ENCODE measurements around the gene VPS52.
"Not testable (repeated sequence)": the region's sequence is repeated elsewhere in the genome, so short reads cannot be mapped to it uniquely, and the experiment has no call there.

VPS52 gene

DNA sequence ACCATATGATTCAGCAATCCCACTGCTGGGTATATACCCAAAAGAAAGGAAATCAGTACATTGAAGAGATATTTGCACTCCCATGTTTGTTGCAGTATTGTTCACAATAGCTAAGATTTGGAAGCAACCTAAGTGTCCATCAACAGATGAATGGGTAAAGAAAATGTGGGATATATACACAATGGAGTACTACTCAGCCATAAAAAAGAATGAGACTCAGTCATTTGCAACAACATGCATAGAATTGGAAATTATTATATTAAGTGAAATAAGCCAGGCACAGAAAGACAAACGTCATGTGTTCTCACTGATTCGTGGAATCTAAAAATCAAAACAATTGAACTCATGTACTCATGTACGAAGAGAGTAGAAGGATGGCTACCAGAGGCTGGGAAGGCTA lies 9.2 kb downstream of the VPS52 start:
- H3K27me3 Mint-ChIP-seq; intact Hi-C loops (cut with micrococcal nuclease); H3K9me3 Mint-ChIP-seq; H3K4me3 Mint-ChIP-seq; H3K27ac Mint-ChIP-seq: not testable (repeated sequence)
- H3K36me3 Mint-ChIP-seq (ENCODE audit: low read depth) = peaks cover 97% of the 10 kb centered on the region
- peaks cover 19% of the 10 kb centered on the region for H3K4me1 Mint-ChIP-seq (ENCODE audit: low read depth)

DNA sequence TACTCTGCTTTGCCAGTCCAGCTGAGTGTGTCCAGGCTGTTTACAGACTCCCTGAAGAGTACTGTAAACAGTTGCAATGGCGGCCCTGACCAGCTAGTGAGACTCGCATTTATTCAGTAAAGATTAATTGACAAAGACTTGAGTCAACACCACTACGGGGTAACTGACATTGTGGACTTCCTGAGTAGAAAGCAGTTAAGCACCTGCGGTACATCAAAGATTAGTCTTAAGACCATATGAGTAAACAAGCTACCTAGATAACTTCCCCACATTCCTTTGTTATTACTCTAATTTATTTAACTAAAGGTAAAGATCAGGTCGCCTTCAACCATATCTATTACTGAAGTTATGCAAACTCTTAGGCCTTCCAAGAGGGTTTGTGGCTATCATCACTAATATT lies 12.6 kb downstream of the VPS52 start:
- H3K4me1 Mint-ChIP-seq (ENCODE audit: low read depth) = peaks cover 3% of the 10 kb centered on the region
- no peaks in the 10 kb centered on the region for H3K9me3 Mint-ChIP-seq
- H3K36me3 Mint-ChIP-seq (ENCODE audit: low read depth) = peaks cover 75% of the 10 kb centered on the region
- no peak overlapping the region for H3K27ac Mint-ChIP-seq
- no peak overlapping the region for H3K4me3 Mint-ChIP-seq
- no peaks in the 10 kb centered on the region for H3K27me3 Mint-ChIP-seq
- intact Hi-C loops (cut with micrococcal nuclease) = no loop called here

DNA sequence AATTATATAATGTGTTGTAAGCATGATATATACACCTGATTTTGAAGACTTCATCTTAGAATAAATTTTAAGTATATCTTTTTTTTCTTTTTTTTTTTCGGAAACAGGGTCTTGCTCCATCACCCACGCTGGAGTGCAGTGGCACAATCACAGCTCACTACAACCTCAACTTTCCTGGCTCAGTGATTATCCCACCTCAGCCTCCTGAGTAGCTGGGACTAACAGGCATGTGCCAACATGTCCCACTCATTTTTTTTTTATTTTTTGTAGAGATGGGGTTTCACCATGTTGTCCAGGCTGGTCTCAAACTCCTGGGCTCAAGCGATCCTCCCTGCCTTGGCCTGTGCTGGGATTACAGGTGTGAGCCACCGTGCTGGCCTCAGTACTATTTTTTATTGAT lies 17.1 kb downstream of the VPS52 start:
- Mint-ChIP-seq H3K27ac (no peak overlapping the region), H3K4me3 (no peak overlapping the region), H3K27me3 (no peaks in the 10 kb centered on the region), H3K36me3 (ENCODE audit: low read depth) (peaks cover 55% of the 10 kb centered on the region), H3K4me1 (ENCODE audit: low read depth) (peaks cover 35% of the 10 kb centered on the region), H3K9me3 (no peaks in the 10 kb centered on the region)
- intact Hi-C loops (cut with micrococcal nuclease) = no loop called here

DNA sequence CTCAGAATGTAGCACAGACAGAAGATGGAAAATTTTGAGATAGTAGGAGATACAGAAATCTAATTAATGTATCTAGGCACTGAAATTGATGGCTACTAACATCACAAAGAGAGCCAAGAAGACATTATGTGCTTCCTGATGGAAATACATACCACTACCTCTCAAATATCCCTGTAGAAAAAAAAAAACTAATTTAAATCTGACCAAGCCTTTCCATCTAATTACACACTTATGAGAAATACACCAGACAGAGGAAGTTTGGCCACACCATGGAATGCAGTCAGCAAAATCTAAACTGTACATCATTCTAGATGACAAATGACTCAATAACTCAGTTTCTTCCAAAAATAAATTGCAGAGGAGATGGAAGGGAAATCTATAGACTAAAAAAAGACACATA lies 18.9 kb downstream of the VPS52 start:
- intact Hi-C loops (cut with micrococcal nuclease) = no loop called here

DNA sequence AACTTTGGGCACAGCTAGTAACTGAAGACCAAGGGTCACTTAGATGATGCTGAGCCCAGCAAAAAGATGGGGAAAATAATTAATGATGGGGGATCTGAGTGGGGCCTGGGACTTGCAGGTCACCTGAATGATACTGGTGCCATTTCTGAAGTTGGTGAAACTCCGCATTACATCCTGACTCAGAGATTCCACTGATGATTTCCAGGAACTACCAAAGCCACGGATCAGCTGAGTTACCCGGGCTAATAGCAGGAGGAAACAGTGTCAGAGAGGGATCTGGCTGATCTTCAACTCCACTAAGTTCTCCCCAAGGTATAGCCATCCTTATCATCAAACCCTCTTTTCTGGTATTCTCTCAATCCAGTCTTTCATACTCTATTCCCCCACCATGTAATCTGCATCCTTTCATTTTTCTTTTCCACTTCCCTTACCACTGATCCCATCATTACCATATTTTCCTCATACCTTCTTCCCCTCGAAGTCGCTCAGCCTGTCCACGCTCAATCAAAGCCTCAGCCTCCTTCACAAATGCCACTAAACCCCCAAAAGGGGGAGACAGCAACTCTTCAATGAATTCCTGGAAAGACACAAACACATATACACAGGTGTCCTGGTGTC lies 20.2 kb downstream of the VPS52 start:
- intact Hi-C loops (cut with micrococcal nuclease) = no loop called here
- peak overlapping the region; percentile 1 for H3K27ac Mint-ChIP-seq
- H3K4me3 Mint-ChIP-seq = no peak overlapping the region

More for the DNA sequence above, 18.9 kb downstream of the VPS52 start:
- Mint-ChIP-seq H3K9me3 (no peaks in the 10 kb centered on the region), H3K27ac (peak overlapping the region; percentile 47), H3K4me3 (no peak overlapping the region), H3K4me1 (ENCODE audit: low read depth) (peaks cover 49% of the 10 kb centered on the region), H3K27me3 (no peaks in the 10 kb centered on the region), H3K36me3 (ENCODE audit: low read depth) (peaks cover 41% of the 10 kb centered on the region)

DNA sequence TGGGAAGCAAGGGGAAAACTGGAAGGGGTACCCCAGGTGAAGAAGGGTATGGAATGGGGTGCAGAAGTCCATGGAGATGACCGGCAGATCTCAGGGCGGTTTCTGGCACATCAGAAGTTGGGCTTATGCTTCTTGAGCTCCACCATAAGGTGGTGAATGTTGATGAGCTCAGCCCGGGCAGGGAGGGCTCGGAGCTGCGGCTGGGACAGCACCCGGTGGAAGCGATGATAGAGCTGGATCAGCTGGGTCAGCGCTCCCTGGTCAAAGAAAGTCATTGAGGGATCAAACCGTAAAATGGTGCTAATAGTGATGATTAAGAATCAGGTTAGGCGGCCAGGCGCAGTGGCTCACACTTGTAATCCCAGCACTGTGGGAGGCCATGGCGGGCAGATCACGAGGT lies 20.9 kb downstream of the VPS52 start:
- Mint-ChIP-seq H3K36me3 (ENCODE audit: low read depth) (peaks cover 32% of the 10 kb centered on the region), H3K27me3 (peaks cover 6% of the 10 kb centered on the region), H3K9me3 (no peaks in the 10 kb centered on the region), H3K4me3 (peak overlapping the region; percentile 82), H3K4me1 (ENCODE audit: low read depth) (peaks cover 49% of the 10 kb centered on the region), H3K27ac (peak overlapping the region; percentile 92)
- intact Hi-C loops (cut with micrococcal nuclease) = no loop called here

More for the DNA sequence above, 20.2 kb downstream of the VPS52 start:
- peaks cover 49% of the 10 kb centered on the region for H3K4me1 Mint-ChIP-seq (ENCODE audit: low read depth)
- H3K27me3 Mint-ChIP-seq = peaks cover 3% of the 10 kb centered on the region
- peaks cover 35% of the 10 kb centered on the region for H3K36me3 Mint-ChIP-seq (ENCODE audit: low read depth)
- H3K9me3 Mint-ChIP-seq = no peaks in the 10 kb centered on the region

DNA sequence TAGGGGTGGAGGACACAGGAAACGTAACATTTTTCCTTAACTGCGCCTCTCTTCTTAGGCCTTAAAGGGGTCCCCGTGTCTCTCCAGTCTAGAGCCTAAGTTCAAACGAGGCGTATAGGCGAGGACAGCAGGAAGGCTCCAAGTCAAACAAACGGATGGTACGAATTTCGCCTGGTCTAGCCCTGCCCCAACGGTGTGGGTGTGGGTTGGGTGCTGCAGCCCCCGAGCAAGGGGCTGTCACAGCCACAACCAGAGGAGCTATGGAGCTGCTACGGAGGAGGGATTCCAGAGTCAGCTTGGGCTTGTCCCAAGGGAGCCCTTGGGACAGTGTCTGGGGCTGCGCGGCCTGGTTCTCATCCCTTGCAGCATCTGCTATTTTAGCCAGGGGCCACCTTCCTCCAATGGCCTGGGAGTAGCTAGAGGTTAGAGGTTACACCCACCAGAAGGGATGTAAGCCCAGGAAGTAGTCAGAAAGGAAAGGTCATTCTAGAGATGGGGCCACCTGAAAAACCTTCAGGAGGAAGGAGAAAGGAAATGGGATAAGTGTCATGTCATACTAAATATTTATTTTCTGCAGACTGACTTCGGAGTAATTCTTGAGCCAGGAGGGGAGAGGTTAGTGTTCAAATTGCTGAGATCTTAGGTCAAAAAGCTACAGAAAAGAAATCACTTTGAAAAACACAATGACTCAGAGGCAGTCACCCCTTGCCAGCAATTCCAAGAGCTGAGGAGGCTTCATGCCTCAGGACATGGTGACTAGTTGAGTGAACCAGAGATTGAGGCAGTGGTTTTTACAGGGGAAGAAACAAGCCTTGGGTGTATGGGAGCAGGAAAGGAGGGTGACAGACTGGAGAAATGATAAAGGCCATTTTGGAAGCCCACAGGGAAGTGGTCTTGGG lies 21.7 kb downstream of the VPS52 start:
- intact Hi-C loops (cut with micrococcal nuclease) = loop anchor here (1.0 to 2.0 kb wide), 5 partner anchors 49 to 235 kb away; partner anchors contain the start of genes RGL2, RXRB and SLC39A7
- Mint-ChIP-seq H3K4me1 (ENCODE audit: low read depth) (peaks cover 49% of the 10 kb centered on the region), H3K4me3 (peak overlapping the region; percentile 82), H3K36me3 (ENCODE audit: low read depth) (peaks cover 26% of the 10 kb centered on the region), H3K27ac (peak overlapping the region; percentile 92), H3K9me3 (no peaks in the 10 kb centered on the region), H3K27me3 (peaks cover 6% of the 10 kb centered on the region)

DNA sequence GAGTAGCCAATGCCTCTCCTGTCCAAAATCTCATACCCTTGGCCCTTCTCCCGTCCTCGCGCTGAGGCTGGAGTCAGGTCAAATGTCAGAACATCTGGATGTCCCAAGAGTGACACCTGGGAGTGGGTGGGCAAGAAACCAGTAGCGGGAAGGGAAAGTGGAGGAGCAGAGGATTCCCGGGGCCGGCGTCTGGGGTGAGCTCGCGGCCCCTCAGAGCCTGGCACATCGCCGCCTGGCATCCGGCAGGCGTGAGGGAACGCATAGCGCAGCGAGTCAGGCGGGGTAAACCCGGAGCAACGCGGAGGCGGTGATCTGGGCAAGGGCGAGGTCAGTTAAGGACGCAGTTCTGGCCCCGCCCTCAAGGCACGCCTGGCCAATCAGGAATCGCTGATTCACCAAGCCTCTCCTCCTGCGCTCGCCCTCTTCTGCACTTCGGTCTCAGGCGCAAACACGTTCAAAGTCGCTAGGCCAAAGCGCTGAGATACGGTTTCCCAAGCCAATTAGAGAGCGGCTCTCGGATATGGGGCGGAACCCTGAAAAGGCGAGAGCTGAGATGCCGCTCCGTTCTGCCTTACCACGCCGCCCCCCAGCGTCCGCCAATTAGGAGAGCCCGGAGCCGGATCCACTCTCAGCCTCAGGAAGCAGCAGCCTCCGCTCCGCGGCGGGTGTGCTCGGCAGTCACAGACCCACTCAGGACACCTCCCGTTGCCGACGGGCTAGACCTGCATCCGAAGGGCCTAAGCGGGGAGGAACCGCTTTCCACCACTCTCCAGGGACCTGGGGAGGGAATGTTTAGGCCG lies 22.5 kb downstream of the VPS52 start:
- peaks cover 6% of the 10 kb centered on the region for H3K27me3 Mint-ChIP-seq
- H3K9me3 Mint-ChIP-seq = no peaks in the 10 kb centered on the region

DNA sequence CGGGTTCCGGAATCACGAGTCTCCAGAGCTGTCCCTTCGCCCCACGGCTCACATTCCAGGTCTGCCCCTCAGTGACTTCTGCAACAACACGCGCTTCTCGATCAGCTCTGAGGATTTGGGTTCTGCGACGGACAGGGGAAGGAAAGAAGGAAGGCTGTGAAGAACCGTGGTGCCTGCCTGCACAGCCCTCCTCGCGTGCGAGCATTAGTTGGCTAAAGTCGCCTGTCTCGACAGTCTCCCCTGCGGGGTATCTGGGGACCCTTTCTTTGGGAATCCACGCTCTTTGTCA lies 23.1 kb downstream of the VPS52 start:
- Mint-ChIP-seq H3K4me3 (peak overlapping the region; percentile 82), H3K36me3 (ENCODE audit: low read depth) (peaks cover 26% of the 10 kb centered on the region), H3K27me3 (peaks cover 8% of the 10 kb centered on the region), H3K27ac (peak overlapping the region; percentile 92), H3K4me1 (ENCODE audit: low read depth) (peaks cover 49% of the 10 kb centered on the region), H3K9me3 (no peaks in the 10 kb centered on the region)
- intact Hi-C loops (cut with micrococcal nuclease) = loop anchor here (2.0 kb wide), 4 partner anchors 48 to 234 kb away; partner anchors contain the start of genes RGL2, RXRB and SLC39A7

More for the DNA sequence above, 22.5 kb downstream of the VPS52 start:
- H3K4me1 Mint-ChIP-seq (ENCODE audit: low read depth) = peaks cover 49% of the 10 kb centered on the region
- H3K27ac Mint-ChIP-seq = peak overlapping the region; percentile 92
- intact Hi-C loops (cut with micrococcal nuclease) = loop anchor here (1.0 to 2.0 kb wide), 5 partner anchors 48 to 234 kb away; partner anchors contain the start of genes RGL2, RXRB and SLC39A7
- peak overlapping the region; percentile 82 for H3K4me3 Mint-ChIP-seq
- H3K36me3 Mint-ChIP-seq (ENCODE audit: low read depth) = peaks cover 26% of the 10 kb centered on the region

DNA sequence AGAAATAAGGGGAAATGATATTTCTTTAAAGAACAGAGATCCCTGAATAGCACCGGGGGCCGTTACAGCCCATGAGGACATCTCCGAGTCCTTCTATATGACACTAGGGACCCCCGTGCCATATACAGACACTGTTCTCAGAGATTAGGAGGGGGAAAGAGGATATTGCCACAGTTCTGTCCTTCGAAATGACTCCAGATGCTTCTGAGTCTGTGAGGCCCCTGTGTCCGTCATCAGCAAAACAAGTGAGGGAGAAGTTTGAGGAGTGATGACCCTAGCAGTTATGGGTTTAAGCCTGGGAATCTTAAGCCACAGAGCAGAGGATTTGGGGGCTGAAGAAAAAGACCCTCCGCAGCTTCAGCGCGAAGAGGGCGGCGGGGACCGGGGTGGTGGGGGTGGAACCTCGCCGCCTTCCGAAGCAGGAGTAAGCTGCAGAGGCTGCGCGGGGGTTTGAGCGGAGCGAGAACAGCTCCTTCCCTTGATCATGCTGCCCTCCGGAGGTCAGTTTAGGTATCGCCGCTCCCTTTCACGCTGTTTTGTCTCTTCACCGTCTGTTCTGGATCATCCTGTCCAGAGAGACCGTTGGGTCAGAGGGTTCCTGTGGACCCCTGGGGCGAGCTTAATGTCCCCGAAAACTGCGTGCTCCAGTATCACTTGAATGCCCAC lies 23.6 kb downstream of the VPS52 start:
- Mint-ChIP-seq H3K27me3 (peaks cover 10% of the 10 kb centered on the region), H3K4me1 (ENCODE audit: low read depth) (peaks cover 48% of the 10 kb centered on the region), H3K9me3 (no peaks in the 10 kb centered on the region), H3K36me3 (ENCODE audit: low read depth) (peaks cover 26% of the 10 kb centered on the region), H3K4me3 (peak overlapping the region; percentile 82), H3K27ac (peak overlapping the region; percentile 92)
- intact Hi-C loops (cut with micrococcal nuclease) = loop anchor here (2.0 kb wide), 4 partner anchors 47 to 233 kb away; partner anchors contain the start of genes RGL2, RXRB and SLC39A7

DNA sequence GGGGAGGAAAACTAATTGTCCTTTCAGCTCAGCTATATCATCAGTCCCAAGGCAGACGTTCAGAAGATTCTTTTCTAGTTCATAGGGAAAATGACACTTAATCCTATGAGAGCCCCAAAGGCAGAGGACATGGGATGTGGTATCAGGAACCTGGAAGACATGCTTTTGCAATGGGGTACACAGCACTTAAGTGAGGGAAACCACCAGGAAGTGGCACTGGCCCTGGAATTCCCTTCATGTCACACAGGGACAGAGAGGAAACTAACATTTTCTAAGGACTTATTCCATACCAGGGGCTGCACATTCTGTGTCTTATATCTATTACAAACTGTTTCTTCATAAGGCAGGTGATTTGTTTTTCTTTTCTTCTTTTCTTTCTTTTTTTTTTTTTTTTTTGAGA lies 28.2 kb downstream of the VPS52 start:
- Mint-ChIP-seq H3K36me3 (ENCODE audit: low read depth) (no peaks in the 10 kb centered on the region), H3K9me3 (no peaks in the 10 kb centered on the region), H3K4me1 (ENCODE audit: low read depth) (peaks cover 21% of the 10 kb centered on the region), H3K27me3 (peaks cover 34% of the 10 kb centered on the region), H3K4me3 (no peak overlapping the region), H3K27ac (no peak overlapping the region)
- intact Hi-C loops (cut with micrococcal nuclease) = no loop called here

DNA sequence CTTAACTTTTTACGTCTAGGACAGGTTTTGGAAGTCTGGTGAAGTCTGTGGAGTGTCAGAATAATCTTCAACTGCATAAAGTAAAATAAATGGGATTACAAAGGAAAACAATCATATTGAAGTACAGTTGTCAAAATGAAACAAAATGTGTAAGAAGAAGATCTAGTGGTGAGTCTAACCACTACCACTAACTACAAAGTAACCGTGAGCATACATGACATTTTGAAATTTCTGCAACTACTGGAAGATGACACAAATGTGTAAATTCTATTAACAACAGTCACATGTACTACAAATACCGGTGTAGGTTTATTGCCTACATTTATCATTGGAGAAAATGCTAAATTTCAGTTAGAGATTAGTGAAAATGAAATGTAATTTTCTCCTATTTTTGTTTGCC lies 29.7 kb downstream of the VPS52 start:
- peaks cover 35% of the 10 kb centered on the region for H3K27me3 Mint-ChIP-seq
- intact Hi-C loops (cut with micrococcal nuclease) = no loop called here

DNA sequence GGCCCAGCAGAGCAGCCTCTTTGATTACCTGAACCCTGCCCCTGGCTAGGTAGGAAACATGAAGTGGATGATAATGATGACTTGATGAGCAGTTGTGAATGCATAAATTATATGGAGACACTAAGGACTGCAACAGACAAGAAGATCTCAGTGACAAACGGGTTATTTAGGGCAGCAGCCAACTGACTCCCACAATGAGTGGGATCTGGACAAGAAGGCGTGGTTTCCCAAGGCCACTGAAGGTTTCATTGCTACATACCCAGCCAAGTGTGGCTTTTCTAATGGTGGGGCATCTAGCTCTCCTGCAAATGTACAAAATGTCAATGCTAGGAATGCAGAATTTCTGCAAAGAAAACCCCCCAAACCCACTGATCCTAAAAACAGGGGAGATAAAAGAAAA lies 33.9 kb downstream of the VPS52 start:
- Mint-ChIP-seq H3K4me1 (ENCODE audit: low read depth) (peaks cover 14% of the 10 kb centered on the region), H3K9me3 (no peaks in the 10 kb centered on the region), H3K27ac (no peak overlapping the region), H3K27me3 (peaks cover 51% of the 10 kb centered on the region), H3K36me3 (ENCODE audit: low read depth) (no peaks in the 10 kb centered on the region), H3K4me3 (no peak overlapping the region)
- intact Hi-C loops (cut with micrococcal nuclease) = no loop called here

More for the DNA sequence above, 29.7 kb downstream of the VPS52 start:
- Mint-ChIP-seq H3K4me3 (no peak overlapping the region), H3K36me3 (ENCODE audit: low read depth) (no peaks in the 10 kb centered on the region), H3K4me1 (ENCODE audit: low read depth) (peaks cover 14% of the 10 kb centered on the region), H3K27ac (no peak overlapping the region), H3K9me3 (no peaks in the 10 kb centered on the region)
